ENCODE measurements around the gene PLCL1.

The PLCL1 gene

DNA sequence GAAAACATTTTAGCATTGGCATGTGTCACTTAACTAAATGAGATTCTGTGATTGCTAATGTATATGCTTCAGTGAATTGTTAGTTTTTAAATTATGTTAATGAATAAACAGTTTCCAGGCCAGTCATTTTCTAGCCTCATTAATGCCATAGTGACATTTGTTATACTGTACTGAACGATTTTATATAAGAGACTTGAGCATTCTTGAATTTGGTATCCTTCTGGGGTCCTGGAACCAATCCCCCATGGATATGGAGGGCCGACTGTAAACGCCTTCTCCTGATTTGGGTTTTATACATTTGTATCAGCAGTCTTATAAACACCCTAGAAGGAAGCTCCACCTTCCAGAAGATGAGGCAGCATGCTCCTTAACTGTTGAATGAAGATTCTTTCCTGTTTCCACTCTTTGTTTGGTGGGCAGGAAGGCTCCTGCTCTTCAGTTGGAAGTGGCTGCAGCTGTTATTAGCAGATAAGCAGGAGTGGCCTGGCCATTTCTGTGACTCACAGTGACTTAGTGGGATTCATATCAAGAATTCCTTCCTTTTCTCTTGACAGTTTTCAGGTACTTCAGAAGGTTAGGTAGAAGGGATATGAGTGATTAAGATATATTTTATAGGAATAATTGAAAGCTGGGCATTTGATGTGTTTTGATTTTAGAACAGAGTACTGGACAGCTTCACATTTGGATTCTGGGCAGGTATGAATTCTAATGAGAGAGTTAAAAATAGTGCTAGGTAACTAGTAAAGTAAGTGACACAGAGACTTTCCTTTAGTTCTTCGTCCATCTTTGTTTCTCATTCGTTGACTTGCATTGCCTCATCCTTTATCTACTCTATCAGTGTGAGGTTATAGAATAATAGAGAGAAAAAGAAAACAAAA lies 124.9 kb downstream of the PLCL1 start:
- no peak for TF ChIP-seq SIN3A (IDR thresholded peaks at IDR 0.05; ENCODE audit: borderline replicate concordance, insufficient read depth, low read length)
- TF ChIP-seq FOXP2 (optimal IDR thresholded peaks at IDR 0.05; ENCODE audit: borderline replicate concordance, extremely low read depth, extremely low read length, insufficient read depth) = no peak
- no peak for TF ChIP-seq TAF1 (IDR thresholded peaks at IDR 0.05; ENCODE audit: borderline replicate concordance, insufficient read depth, low read length)
- TF ChIP-seq POLR2AphosphoS5 (IDR thresholded peaks at IDR 0.05; ENCODE audit: low read depth, low read length) = no peak
- TF ChIP-seq, protein P1, sequence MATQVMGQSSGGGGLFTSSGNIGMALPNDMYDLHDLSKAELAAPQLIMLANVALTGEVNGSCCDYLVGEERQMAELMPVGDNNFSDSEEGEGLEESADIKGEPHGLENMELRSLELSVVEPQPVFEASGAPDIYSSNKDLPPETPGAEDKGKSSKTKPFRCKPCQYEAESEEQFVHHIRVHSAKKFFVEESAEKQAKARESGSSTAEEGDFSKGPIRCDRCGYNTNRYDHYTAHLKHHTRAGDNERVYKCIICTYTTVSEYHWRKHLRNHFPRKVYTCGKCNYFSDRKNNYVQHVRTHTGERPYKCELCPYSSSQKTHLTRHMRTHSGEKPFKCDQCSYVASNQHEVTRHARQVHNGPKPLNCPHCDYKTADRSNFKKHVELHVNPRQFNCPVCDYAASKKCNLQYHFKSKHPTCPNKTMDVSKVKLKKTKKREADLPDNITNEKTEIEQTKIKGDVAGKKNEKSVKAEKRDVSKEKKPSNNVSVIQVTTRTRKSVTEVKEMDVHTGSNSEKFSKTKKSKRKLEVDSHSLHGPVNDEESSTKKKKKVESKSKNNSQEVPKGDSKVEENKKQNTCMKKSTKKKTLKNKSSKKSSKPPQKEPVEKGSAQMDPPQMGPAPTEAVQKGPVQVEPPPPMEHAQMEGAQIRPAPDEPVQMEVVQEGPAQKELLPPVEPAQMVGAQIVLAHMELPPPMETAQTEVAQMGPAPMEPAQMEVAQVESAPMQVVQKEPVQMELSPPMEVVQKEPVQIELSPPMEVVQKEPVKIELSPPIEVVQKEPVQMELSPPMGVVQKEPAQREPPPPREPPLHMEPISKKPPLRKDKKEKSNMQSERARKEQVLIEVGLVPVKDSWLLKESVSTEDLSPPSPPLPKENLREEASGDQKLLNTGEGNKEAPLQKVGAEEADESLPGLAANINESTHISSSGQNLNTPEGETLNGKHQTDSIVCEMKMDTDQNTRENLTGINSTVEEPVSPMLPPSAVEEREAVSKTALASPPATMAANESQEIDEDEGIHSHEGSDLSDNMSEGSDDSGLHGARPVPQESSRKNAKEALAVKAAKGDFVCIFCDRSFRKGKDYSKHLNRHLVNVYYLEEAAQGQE (IDR thresholded peaks at IDR 0.05; ENCODE audit: insufficient read depth in 1 of 2, low read depth in 2 of 2, low read length in 2 of 2) = no peak

DNA sequence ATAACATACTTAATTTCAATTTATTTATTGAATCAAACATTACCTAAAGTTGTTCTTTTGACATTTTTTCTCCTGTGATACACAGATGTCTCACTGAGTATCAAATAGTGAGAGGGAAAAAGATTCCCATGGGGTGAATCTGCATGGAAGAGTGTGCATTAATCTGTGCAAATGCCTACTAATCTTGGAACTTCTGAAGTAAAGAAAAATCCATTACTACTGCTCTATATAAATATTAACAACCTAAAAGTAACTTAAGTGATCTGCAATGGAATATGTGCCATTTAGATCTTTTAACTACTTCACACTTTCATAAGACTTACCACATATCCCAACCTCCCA lies 125.5 kb downstream of the PLCL1 start:
- TF ChIP-seq POLR2AphosphoS5 (IDR thresholded peaks at IDR 0.05; ENCODE audit: low read depth, low read length) = no peak
- no peak for TF ChIP-seq SIN3A (IDR thresholded peaks at IDR 0.05; ENCODE audit: borderline replicate concordance, insufficient read depth, low read length)
- TF ChIP-seq, protein P1 (IDR thresholded peaks at IDR 0.05; ENCODE audit: insufficient read depth in 1 of 2, low read depth in 2 of 2, low read length in 2 of 2) = no peak
- TF ChIP-seq FOXP2 (optimal IDR thresholded peaks at IDR 0.05; ENCODE audit: borderline replicate concordance, extremely low read depth, extremely low read length, insufficient read depth) = no peak
- no peak for TF ChIP-seq TAF1 (IDR thresholded peaks at IDR 0.05; ENCODE audit: borderline replicate concordance, insufficient read depth, low read length)

DNA sequence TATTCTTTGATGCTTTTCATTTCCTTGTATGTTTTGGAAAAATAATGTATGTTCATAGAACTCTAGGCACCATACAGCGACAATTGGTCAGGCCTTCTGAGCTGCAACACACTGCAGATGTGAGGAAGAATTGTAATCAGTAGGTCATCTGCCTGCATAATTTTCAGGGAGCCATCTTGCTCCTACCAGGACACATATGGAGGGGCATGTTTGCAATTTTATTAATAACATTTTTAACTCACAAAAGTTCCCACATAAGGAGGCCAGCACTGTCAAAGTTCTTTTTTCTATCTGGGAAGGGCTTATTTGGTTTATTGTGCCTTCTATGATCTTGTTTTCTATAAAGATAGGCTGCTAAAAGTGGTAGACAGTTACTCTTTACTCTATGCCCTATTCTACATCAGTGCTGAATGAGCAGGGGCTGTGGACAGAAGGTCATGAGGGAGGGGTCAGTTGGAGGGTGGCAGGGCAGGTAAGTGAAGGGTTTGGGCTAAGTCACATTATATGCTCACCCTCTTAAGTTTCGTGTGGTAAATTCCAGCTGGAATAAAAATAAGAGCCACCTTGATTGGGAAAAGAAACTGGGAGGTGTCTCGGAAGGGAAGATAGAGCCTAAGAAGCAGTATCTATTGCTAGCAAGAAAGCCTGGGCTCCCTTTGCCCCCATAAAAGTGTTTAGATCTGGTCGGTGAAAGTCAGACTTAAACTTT lies 126.3 kb downstream of the PLCL1 start:
- TF ChIP-seq TAF1 (IDR thresholded peaks at IDR 0.05; ENCODE audit: borderline replicate concordance, insufficient read depth, low read length) (no peak), FOXP2 (optimal IDR thresholded peaks at IDR 0.05; ENCODE audit: borderline replicate concordance, extremely low read depth, extremely low read length, insufficient read depth) (no peak), POLR2AphosphoS5 (IDR thresholded peaks at IDR 0.05; ENCODE audit: low read depth, low read length) (no peak), SIN3A (IDR thresholded peaks at IDR 0.05; ENCODE audit: borderline replicate concordance, insufficient read depth, low read length) (no peak)
- TF ChIP-seq, protein P1 (IDR thresholded peaks at IDR 0.05; ENCODE audit: insufficient read depth in 1 of 2, low read depth in 2 of 2, low read length in 2 of 2) = no peak

DNA sequence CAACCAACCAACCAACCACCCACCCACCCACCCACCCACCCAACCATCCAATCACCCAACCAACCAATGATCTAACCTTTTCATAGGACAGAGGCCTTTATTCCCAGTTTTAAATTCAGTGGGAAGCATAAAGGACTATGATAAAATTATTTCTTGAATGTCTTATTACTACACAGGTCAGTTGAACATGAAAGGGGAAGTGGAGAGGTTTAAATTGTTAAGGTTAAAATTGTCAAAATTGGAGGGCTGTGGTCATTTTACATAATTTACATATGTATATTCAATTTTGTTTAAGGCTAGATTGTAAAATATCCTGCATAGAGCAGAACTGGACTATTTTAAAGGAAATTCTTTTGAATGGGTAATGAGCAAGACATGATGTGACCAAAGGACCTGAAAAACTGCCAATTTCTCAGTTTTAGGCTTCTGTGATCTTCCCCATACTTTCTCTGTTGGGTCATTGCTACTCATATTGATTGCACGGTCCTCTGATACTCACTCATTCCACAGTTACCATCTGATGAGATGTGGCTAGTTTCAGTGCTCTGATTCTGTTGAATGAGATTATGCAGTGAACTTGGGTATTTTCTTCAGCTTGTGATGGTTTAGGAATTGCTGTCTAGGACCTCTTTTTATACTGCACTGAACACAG lies 127.4 kb downstream of the PLCL1 start:
- no peak for TF ChIP-seq SIN3A (IDR thresholded peaks at IDR 0.05; ENCODE audit: borderline replicate concordance, insufficient read depth, low read length)
- no peak for TF ChIP-seq POLR2AphosphoS5 (IDR thresholded peaks at IDR 0.05; ENCODE audit: low read depth, low read length)
- no peak for TF ChIP-seq TAF1 (IDR thresholded peaks at IDR 0.05; ENCODE audit: borderline replicate concordance, insufficient read depth, low read length)
- no peak for TF ChIP-seq FOXP2 (optimal IDR thresholded peaks at IDR 0.05; ENCODE audit: borderline replicate concordance, extremely low read depth, extremely low read length, insufficient read depth)
- TF ChIP-seq, protein P1 (IDR thresholded peaks at IDR 0.05; ENCODE audit: insufficient read depth in 1 of 2, low read depth in 2 of 2, low read length in 2 of 2) = no peak

All from PFSK-1 (cell line).